HG03066 (cell line): ENCODE data around the gene SLC5A10.

ENCODE experiments used
- ATAC-seq: cut with Tn5 transposase; IDR thresholded peaks from one replicate; pipeline ENCODE4 v1.9.1; 2021; ENCODE audit warnings: low read depth; ENCODE audit not compliant: unreplicated experiment

The SLC5A10 gene

DNA sequence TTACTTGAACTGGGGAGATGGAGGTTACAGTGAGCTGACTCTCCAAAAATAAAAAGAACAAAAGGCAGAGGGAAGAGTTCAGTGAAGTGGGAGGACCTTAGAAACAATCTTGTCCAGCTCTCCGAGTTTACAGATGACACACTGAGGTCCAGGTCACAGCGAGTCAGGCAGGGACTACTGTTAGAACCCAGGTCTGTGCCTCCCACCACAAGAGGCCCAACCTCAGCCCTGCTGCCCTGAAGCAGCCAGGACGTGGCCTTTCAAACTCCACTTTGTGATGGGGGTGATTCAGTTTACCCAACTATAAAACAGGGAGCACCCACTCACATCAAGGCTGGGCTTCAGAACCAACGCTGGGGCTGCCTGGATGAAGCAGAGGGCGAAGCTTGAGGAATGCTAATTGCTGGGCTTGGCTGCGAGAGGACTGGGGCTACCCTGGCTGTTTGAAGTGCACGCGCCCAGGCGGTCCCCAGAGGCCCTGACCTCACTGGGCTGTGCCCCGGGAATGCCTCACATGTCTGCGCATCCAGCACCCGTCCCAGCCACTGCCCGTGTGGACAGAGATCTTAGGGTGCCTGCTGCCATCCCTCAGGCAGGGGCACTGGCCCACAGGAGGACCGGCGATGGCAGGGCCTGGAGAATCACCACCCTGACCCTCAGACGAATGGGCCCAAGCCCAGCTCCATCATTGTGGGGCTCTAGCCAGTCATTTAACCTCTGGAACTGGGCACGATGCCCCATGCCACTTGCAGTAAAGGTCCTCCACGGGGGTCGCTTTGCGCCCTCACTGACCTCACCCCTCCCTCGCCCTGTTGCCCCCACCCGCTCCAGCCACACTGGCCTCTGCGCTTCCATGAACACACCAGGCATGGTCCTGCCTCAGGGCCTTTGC is 11.4 kb downstream of the SLC5A10 start:
- no peak for ATAC-seq

- ATAC-seq, result no peak
Measured at GRCh38 chr17:18964018-18964351, 12.0 kb downstream of the SLC5A10 start.

- no peak for ATAC-seq
Measured at GRCh38 chr17:18964550-18964949, 12.6 kb downstream of the SLC5A10 start.

DNA sequence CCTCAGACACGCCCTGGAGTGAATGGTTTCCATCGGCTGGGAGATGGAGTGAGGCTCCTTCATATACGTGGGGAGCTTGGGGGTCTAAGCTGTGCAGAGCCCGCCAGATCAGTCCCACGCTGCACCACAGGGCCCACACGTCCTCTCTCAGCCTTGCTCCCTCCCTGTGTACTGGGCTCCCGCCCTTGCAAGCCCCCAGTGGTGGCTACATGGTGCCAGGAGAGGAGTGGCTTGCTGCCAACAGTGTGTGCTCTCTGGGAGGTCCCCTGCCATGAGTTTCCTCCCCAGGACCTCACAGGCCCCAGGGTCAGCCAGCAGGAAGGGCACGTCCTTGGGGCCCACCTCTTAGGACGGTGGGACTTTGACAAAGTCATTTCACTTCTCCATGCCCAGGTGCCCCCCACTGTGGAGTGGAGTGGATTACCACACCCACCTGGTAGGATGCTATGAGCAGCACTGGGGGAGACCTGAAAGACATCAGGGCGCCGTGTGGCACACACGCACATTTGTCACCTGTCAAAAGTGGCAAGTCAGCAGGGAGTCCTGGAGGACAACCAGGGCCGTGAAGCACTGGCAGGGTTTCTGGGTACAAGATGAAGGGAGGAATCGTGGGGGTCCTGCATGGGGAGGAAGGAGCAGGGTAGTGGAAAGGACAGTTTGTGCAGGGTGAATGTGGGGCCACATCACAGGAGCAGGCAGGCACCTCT is 13.7 kb downstream of the SLC5A10 start:
- no peak for ATAC-seq

DNA sequence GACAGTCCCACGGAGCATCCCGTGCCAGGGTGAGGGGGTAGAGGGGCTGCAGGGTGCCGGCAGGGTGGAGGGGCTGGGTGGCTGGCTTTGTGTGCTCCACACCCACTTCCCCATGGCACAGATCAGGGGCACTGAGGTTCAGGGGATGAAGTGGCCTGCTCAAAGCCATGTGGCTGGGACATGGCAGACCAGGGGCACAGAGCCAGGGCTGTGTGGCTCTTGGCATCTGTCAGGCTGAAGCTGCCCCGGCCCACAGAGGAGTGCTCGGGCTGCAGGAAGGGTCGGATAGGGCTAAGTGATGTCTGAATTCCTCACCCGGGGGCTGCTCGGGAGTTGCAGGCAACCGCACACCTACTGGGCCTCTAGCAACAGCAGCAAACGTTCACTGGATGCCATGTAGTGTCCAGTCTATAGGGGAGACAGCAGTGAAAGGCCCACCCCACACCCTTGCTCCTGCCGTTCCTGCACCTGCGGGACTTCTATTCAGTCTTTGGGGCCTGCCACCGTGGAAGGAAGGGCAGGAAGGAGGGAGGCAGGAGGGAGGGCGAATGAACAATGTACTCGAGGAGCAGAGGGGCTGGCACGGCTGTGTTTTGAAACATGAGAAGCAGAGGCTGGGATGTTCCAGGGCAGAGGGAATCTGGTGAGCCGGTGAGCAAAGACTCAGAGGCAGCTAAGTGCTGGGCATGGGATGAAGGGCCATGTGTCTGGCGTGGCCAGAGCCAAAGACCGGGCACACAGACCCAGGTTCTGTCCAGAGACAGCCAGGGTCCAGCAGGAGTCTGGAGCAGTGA is 15.1 kb downstream of the SLC5A10 start:
- ATAC-seq, result no peak

GRCh38 chr17:18967916-18968315 is 16.0 kb downstream of the SLC5A10 start:
- no peak for ATAC-seq

DNA sequence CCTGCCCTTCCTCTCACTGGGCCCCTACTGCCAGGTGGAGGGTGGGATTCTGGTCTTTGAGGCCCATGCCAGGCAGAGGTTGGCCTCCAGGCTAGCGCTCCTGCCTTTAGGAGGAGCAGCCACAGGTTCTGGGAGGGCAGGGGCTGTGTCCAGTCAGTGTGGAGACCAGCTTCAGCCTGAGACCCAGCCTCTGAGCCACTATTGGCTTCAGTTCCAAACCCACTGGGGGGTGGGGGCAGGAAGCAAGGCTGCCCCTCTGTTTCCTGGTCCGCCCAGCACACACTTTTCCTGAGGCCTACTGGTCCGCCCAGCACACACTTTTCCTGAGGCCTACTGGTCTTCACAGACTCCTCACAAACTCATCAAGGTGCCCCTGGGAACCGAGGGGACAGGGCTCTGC is 16.4 kb downstream of the SLC5A10 start:
- no peak for ATAC-seq

DNA sequence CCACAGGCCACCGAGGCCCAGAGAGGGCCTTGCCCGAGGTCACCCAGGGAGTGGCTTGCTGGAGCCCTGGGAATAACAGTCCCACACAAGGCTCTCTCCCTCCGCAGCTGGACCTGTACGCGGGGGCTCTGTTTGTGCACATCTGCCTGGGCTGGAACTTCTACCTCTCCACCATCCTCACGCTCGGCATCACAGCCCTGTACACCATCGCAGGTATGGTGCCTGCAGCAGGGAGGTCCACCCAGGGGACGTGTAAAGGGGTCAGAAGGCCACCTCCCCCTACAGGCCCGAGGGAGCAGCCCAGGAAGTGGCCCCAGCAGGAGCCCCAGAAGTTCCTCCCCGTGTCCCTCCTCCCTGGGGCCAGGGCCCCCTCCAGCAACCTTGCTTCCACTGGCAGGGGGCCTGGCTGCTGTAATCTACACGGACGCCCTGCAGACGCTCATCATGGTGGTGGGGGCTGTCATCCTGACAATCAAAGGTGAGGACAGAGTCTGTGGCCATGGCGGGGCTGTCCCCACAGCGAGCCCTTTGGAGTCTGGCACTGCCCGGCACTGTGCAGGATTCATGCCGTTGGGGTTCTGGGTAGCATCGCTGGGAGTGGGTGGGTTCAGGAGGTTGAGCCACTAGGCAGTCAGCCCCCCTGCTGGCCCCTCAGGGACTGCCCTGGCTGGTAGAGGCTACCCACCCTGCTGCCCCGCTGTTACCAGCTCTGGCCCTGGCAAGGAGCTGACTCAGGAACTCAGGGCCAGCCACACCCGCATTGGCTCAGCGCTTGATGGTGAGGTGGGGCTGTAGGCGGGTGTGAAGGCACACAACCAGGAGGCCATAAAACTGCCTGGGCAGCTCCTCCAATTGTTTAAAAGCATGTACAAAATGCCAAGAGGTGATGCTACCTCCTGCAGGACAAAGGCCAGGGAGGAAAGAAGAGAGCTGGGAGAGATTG is 17.3 kb downstream of the SLC5A10 start:
- no peak for ATAC-seq

GRCh38 chr17:18970582-18971480 is 18.9 kb downstream of the SLC5A10 start:
- no peak for ATAC-seq

DNA sequence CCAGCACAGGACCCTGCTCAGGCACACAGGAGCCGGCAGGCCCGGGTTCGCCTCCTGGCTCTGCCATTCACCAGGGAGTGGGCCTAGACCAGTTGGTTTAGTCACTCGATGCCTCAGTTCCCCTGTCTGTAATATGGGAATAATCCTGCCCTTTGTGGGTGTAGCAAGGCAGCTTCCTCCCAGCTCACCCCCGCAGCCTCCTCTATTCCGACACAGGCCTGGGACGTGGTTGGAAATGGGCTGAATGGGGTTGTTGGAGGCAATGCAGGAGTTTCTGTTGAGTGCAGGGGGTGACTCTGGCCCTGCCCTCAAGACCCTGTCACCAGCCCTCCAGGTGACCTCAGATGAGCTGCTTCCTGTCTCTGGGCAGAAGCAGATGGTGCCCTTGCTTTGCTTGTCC is 19.8 kb downstream of the SLC5A10 start:
- ATAC-seq, result no peak

GRCh38 chr17:18974407-18975149 is 22.6 kb downstream of the SLC5A10 start:
- no peak for ATAC-seq

GRCh38 chr17:18975597-18975996 is 23.6 kb downstream of the SLC5A10 start:
- ATAC-seq, result no peak

- ATAC-seq, result no peak
Measured at GRCh38 chr17:18976201-18976600, 24.2 kb downstream of the SLC5A10 start.

GRCh38 chr17:18977021-18977420 is 25.1 kb downstream of the SLC5A10 start:
- no peak for ATAC-seq

DNA sequence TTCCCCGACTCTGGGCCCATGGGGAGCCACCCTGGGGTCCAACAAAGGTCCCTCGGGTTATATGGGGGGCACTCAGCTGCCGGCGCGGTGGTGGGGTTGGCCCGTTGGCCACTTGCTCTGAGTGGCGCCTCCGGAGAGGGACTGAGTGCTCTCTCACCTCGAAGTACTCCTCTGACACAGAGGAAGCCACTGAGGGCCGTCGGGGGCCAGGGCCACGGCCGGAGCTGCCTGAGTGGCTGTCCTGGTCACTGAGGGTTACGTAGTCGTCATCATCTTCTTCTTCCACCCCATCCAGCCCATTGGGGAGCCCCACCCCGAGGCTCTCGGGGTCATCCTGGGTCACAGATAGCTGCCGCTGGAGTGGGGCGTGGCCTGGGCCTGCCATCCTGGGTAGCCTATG is 25.7 kb downstream of the SLC5A10 start:
- no peak for ATAC-seq

GRCh38 chr17:18978050-18978449 is 26.1 kb downstream of the SLC5A10 start:
- no peak for ATAC-seq

DNA sequence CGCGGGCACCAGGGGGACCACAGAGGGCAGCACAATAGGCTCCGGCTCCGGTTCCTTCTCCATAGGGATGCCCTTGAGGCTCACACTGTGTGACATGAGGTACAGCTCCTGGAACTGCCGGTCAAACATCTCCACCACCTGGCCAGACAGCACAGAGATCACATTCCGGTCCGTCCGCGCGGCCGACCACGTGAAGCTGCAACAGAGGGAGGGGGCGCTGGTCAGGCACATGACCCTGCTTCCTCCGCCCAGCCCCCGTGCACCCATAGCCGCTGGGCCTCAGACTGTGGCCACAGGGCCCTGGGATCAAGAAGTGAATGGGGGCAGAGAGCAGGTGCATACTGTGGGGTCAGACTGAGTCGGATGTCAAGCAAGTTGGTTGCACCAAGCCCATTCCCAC is 26.7 kb downstream of the SLC5A10 start:
- no peak for ATAC-seq

GRCh38 chr17:18980682-18981334 is 28.8 kb downstream of the SLC5A10 start:
- ATAC-seq, result no peak
